GM18520 (cell line): ENCODE data around the gene NLGN1.

ENCODE experiments used
- ATAC-seq: cut with Tn5 transposase; IDR thresholded peaks from one replicate; pipeline ENCODE4 v1.9.1; 2021; ENCODE audit not compliant: unreplicated experiment

Gene NLGN1

GRCh38 chr3:174253940-174254339 lies 856.4 kb downstream of the NLGN1 start:
- no peak for ATAC-seq

DNA sequence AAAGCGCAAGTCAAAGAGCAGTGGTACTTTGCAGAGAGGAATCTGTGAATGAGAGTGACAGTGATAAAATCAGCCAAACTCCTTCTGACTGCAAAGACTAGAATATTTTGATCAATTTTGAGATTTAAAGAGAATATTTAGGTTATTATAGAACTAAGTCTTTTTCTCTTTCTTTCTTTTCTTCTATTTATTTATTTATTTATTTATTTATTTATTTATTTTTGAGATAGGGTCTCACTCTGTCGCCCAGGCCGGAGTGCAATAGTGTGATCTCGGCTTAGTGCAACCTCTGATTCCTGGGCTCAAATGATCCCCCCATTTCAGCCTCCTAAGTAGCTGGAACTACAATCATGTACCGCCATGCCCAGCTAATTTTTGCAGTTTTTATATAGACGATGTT lies 857.9 kb downstream of the NLGN1 start:
- no peak for ATAC-seq

GRCh38 chr3:174266476-174266875 lies 868.9 kb downstream of the NLGN1 start:
- ATAC-seq = no peak

- no peak for ATAC-seq
Observed at GRCh38 chr3:174268061-174268460, 870.5 kb downstream of the NLGN1 start.

DNA sequence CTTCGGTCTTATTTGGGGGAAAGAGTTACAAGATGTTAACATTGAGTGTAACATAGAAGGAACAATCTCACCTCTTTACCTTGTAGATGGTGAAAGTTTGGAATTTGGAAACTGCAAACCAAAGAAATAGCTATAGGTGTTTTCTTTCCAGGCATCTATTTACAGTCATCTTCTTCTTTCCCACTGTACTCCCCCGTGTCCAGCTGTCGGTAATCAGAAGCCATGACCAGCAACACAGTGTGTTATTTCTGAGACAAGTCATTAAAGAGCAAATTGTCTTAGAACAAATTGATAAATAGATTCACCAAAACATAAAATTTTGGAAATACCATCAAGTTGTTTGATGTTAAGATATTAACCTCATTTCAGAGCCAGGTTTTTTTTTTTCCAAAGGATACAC lies 871.0 kb downstream of the NLGN1 start:
- no peak for ATAC-seq

DNA sequence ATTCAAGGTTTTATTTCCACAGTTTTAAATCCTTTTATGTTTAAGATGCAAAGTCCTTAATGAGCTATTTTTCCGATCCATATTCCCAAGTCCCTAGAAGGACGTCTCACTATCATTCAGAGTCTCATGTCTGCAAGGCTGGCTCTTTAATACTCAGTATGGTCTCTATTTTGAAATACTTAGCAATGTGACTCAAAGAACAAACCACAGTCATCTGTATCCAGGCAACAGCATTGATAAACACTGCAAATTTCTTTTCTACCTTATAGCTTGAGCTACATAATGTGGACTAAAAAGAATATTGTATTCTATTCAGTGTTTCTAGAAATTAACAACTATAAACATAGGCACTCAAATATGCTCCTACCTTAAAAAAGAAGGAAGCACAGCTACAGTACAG lies 873.3 kb downstream of the NLGN1 start:
- ATAC-seq = no peak

DNA sequence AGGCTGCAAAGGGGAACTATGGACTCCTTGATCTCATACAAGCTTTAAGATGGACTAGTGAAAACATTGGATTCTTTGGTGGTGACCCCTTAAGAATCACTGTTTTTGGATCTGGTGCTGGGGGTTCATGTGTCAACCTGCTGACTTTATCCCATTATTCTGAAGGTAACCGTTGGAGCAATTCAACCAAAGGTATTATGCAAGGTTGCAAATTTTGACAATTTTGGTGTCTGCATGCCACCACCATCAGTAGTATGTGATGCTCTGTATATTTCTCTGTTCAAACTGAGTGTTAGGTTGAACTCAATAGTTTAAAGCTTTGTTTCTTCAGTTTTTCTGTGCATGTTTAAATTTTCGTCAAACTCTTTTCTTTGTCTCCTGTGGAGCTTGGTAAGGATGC lies 877.8 kb downstream of the NLGN1 start:
- no peak for ATAC-seq

- ATAC-seq = no peak
Observed at GRCh38 chr3:174276826-174277225, 879.3 kb downstream of the NLGN1 start.

- ATAC-seq = no peak
Observed at GRCh38 chr3:174278094-174278493, 880.5 kb downstream of the NLGN1 start.

GRCh38 chr3:174280186-174280585 lies 882.6 kb downstream of the NLGN1 start:
- no peak for ATAC-seq

DNA sequence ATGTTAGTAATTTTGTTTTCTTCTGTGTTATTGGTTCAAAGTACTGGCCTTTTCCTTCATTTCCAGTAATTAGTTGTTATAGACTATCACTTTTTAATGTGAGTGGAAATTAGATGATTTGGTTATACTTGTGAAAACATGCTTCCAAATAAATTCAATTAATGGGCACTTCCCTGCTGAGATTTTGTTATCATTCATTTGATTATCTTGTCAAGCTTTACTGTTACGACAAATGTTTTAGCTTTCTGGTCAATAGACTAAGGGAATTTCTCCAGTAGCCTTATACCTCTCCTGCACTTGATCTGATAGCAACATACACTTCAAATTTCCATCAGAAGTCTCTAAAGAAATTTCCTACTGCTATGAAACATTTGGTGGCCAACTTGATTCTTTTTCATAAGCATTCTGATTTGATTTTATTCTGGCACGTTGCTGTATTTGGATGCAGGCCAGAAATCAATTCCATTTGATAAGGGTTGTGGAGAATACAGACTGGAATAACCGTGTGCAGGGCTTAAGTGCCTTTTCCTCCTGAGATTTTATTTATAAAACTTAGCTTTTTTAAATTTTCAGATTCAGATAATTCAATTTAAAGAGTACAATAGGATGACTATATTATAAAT lies 887.8 kb downstream of the NLGN1 start:
- ATAC-seq = no peak

GRCh38 chr3:174287705-174288104 lies 890.2 kb downstream of the NLGN1 start:
- no peak for ATAC-seq

DNA sequence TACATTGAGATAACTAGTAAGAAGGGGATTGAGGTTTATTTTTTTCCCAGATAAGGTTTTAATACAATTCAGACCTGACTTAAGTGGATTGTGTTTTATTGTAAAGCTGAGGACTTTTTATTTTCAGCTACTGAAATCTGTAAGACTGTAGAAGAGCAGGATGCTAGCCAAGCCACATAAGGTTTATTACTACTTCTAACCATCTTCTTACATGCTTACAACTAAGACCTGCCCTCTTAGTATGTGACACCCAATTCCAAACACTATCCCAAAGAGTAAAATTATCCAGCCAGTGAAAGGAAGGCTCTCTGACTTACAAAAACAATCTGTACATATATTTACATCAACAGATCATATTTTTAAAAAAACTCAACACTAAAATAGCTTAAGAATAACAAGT lies 897.1 kb downstream of the NLGN1 start:
- no peak for ATAC-seq

DNA sequence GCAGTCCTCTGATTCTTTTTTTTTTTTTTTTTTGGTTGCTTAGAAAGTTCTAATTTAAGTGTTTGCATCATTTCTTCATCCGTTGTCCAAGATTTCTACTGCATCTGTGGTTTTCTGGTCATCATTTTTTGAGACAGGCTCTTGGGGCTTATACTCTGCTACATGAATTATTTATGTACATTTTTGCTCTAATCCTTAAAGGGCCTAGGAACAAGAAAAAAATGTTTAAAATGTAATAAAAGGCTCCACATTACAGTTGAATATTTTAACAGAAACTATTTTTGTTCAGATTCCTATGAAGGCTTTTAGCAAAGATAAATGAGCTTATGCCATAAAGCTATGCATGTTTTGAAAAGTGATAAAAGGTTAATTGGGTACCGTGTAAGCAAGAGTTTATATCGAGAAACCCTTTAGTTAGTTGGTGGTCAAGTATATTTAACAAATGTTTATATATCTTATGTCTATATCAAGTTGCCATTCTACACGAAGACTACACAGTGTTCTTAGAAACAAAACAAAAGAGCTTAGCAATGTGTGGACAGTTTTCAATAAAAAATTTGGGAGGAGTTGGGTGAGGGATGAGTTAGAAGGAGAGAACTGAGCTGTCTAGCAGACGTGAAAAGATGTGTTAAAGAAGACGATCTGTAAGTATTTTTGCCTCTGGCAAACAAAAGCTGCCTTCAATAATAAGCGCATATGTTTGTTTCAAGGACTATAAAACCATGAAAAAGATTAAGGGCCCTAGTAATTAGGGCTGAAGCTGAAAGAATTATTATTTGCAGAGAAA lies 898.0 kb downstream of the NLGN1 start:
- no peak for ATAC-seq

DNA sequence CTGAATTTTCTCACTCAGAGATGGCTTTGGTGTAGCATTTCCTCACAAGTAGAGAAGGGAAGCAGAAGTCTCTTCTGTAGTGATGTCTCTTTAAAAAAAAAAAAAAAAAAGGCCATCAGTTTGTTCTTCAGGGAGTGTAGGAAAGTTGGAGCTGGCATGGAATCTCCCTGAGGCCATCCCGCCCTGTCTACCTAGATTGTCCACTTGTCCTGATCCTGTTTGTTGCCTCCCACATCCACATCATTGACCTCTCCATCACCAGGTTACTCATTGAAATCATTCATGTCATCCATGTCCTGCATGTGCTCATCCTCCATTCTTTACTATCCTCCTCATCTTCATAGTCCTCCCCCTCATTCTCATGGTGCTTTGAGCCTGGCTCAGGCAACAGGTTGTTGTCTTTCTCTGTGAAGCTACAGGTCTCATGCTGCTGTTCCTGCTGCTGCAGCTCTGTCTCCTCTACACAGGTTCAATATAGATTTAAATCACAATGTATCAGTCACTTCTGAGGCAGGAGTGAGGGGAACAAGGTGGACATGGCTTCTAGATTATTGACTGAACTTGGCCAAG lies 905.3 kb downstream of the NLGN1 start:
- no peak for ATAC-seq

DNA sequence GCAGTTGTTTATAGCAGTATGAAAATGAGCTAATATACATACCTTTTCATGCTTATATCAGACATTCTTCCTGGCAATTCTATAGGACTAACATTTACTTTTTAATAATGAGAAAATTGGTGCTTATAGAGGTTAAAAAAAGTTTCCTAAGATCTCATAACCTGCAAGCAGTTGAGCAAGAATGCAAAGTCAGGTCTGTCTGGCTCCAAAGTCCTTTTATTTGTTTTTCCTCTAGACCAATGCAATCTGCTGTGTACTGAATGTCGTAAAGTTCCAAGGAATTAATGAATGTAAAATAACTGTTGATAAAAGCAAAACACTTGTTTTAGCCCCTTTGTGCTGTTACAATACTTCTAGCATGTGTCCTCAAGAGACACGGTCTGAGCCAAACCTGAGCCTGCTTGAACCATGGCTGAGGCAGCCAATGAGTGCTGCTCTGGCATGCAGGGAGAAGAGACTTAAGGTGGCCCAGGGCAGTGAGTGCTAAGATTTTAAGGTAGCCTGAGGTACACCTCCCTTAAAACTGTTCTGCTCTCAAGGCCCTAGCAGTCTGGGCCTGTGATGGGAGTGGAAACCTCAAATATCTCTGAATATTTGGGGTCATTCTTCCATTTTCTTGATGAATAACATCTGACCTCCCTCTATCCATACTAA lies 906.5 kb downstream of the NLGN1 start:
- no peak for ATAC-seq

GRCh38 chr3:174308736-174309135 lies 911.2 kb downstream of the NLGN1 start:
- no peak for ATAC-seq

- no peak for ATAC-seq
Observed at GRCh38 chr3:174310475-174310983, 913.0 kb downstream of the NLGN1 start.

DNA sequence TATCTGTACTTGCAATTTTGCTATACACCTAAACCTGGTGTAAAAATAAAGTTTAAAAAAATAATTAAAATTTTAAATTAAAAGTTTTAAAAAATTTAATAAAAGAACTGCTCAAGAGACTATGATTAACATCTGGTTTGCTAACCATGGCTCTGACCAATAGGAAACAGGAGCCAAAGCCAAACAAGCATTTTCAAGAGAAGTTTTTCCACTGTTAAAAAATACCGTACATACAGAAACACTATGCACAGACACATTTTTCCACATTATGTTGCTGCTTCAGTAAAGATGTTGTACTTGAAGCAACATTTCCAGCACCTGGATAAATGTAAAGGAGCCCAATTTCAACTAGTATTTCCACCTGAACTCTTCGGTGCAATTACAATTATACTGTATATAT lies 917.7 kb downstream of the NLGN1 start:
- ATAC-seq = no peak

GRCh38 chr3:174317005-174317404 lies 919.5 kb downstream of the NLGN1 start:
- ATAC-seq = no peak

DNA sequence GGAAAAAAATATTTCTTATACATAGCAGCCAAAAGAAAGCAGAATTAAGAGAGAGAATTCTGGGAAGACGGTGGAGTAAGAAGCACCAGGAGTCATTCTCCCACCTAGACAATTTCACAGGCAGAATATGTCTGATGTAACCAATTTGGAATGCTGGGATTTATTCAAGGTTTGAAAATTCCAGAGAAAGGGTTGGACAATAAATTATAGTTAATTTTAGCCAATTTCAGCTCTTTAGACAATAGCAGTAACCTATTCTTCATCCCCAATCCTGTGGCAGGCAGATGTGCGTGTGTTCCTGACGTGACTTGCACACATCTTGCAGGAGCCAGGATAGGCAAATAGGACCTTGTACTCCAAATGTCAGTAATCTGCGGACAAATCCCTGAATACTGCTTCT lies 920.6 kb downstream of the NLGN1 start:
- ATAC-seq = no peak

- no peak for ATAC-seq
Observed at GRCh38 chr3:174321548-174321947, 924.0 kb downstream of the NLGN1 start.
